GM23338 (cell line): ENCODE measurements around the gene FGFR3. TPM values are rescaled to one million over a fixed set of nuclear protein-coding genes. Genes with fewer than 3 reads are reported as not detected.

Source experiments
- ATAC-seq: fragments of 200-7000 bp; cut with Tn5 transposase; 3 replicates; pipeline ENCODE4 v1.9.1; 2020
- DNase-seq: peaks from one replicate; pipeline ENCODE4 v3.0.0-alpha.2; 2015; ENCODE audit warnings: low spot score
- H2AFZ ChIP-seq: fragments of 200-600 bp; sonication (generic); 2 replicates; pipeline ENCODE4 v1.8.0; 2016; ENCODE audit warnings: antibody characterized with exemption, mild to moderate bottlenecking, moderate library complexity
- H3F3A ChIP-seq: fragments of 200-600 bp; sonication (generic); replicated peaks from 2 replicates; pipeline ENCODE4 v1.8.0; 2017; ENCODE audit warnings: antibody characterized with exemption, mixed run types, low read depth
- H3K27ac ChIP-seq: fragments of 200-600 bp; sonication (generic); 2 replicates; pipeline ENCODE4 v1.6.1; 2016; ENCODE audit warnings: low read depth
- H3K27me3 ChIP-seq: fragments of 200-600 bp; sonication (generic); 2 replicates; pipeline ENCODE4 v1.8.0; 2016; ENCODE audit warnings: mild to moderate bottlenecking, mixed run types, moderate library complexity; ENCODE audit not compliant: insufficient read depth
- H3K36me3 ChIP-seq: fragments of 200-600 bp; sonication (generic); 2 replicates; pipeline ENCODE4 v1.8.0; 2016; ENCODE audit warnings: mild to moderate bottlenecking; ENCODE audit not compliant: insufficient read depth
- H3K4me1 ChIP-seq: fragments of 200-600 bp; sonication (generic); 2 replicates; pipeline ENCODE4 v1.8.0; 2016; ENCODE audit warnings: mild to moderate bottlenecking, moderate library complexity; ENCODE audit not compliant: insufficient read depth
- H3K4me2 ChIP-seq: fragments of 200-600 bp; sonication (generic); 2 replicates; pipeline ENCODE4 v1.7.1; 2017; ENCODE audit warnings: mixed run types
- H3K4me3 ChIP-seq: fragments of 200-600 bp; sonication (generic); 2 replicates; pipeline ENCODE4 v1.6.1; 2016; ENCODE audit warnings: mixed run types
- H3K79me2 ChIP-seq: fragments of 200-600 bp; sonication (generic); replicated peaks from 2 replicates; pipeline ENCODE4 v1.8.0; 2017; ENCODE audit warnings: mild to moderate bottlenecking; ENCODE audit not compliant: insufficient read depth
- H3K9me2 ChIP-seq: fragments of 200-600 bp; sonication (generic); 2 replicates; pipeline ENCODE4 v1.8.0; 2017; ENCODE audit not compliant: insufficient read depth
- H4K20me1 ChIP-seq: fragments of 200-600 bp; sonication (generic); replicated peaks from 2 replicates; pipeline ENCODE4 v1.8.0; 2017; ENCODE audit warnings: mild to moderate bottlenecking; ENCODE audit not compliant: insufficient read depth
- H3K27ac Mint-ChIP-seq: 2 replicates; pipeline ENCODE4 v1.8.0; 2020; ENCODE audit warnings: inconsistent platforms, mild to moderate bottlenecking, moderate library complexity, mixed read lengths
- H3K27me3 Mint-ChIP-seq: 3 replicates; pipeline ENCODE4 v1.8.0; 2022; ENCODE audit warnings: low read depth, mild to moderate bottlenecking, moderate library complexity, mixed read lengths, inconsistent platforms; ENCODE audit not compliant: insufficient read depth, poor library complexity
- H3K36me3 Mint-ChIP-seq: 3 replicates; pipeline ENCODE4 v1.8.0; 2021; ENCODE audit warnings: low read depth, mild to moderate bottlenecking, inconsistent platforms, moderate library complexity, mixed read lengths
- H3K4me1 Mint-ChIP-seq: 3 replicates; pipeline ENCODE4 v1.8.0; 2020; ENCODE audit warnings: mild to moderate bottlenecking, inconsistent platforms, mixed read lengths
- H3K4me3 Mint-ChIP-seq: 3 replicates; pipeline ENCODE4 v1.8.0; 2021; ENCODE audit warnings: moderate library complexity, mild to moderate bottlenecking, inconsistent platforms, mixed read lengths
- H3K9me3 Mint-ChIP-seq: 3 replicates; pipeline ENCODE4 v1.8.0; 2020; ENCODE audit warnings: moderate library complexity, mild to moderate bottlenecking, inconsistent platforms, mixed read lengths
- CREB1 ChIP-seq: fragments of 250-450 bp; sonication (Bioruptor Pico); IDR thresholded peaks from 2 replicates; pipeline ENCODE4 v1.5.0; 2020; ENCODE audit warnings: low read depth, mild to moderate bottlenecking, moderate library complexity
- CTCF ChIP-seq, 2 experiments: fragments of 200-600 bp in 1 of 2; sonication (generic) in 1 of 2; conservative IDR thresholded peaks; 2 replicates each; pipeline versions ENCODE4 v1.5.1 to v1.6.1; 2016 to 2017; ENCODE audit warnings: antibody characterized with exemption in 2 of 2, low read depth in 2 of 2, mild to moderate bottlenecking in 2 of 2, moderate library complexity in 1 of 2
- ETS1 ChIP-seq: IDR thresholded peaks from 2 replicates; pipeline ENCODE4 v1.6.1; 2016; ENCODE audit warnings: antibody characterized with exemption
- EZH2 ChIP-seq: fragments of 200-600 bp; sonication (generic); IDR thresholded peaks from one replicate; pipeline ENCODE4 v1.8.0; 2017; ENCODE audit warnings: antibody characterized with exemption, mild to moderate bottlenecking, low read depth; ENCODE audit not compliant: unreplicated experiment
- EZH2phosphoT487 ChIP-seq: fragments of 200-600 bp; sonication (generic); IDR thresholded peaks from one replicate; pipeline ENCODE4 v1.8.1; 2018; ENCODE audit warnings: antibody characterized with exemption; ENCODE audit not compliant: unreplicated experiment
- JUNB ChIP-seq: IDR thresholded peaks from one replicate; pipeline ENCODE4 v1.6.1; 2016; ENCODE audit warnings: antibody characterized with exemption; ENCODE audit not compliant: unreplicated experiment
- NANOG ChIP-seq: IDR thresholded peaks from 2 replicates; pipeline ENCODE4 v1.6.1; 2016; ENCODE audit warnings: antibody characterized with exemption, borderline replicate concordance
- POLR2AphosphoS5 ChIP-seq: IDR thresholded peaks from 2 replicates; pipeline ENCODE4 v1.6.1; 2016; ENCODE audit warnings: antibody characterized with exemption, low read depth
- REST ChIP-seq: IDR thresholded peaks from one replicate; pipeline ENCODE4 v1.6.1; 2018; ENCODE audit warnings: antibody characterized with exemption; ENCODE audit not compliant: unreplicated experiment
- STAT1 ChIP-seq: IDR thresholded peaks from one replicate; pipeline ENCODE4 v1.6.1; 2016; ENCODE audit warnings: antibody characterized with exemption; ENCODE audit not compliant: unreplicated experiment
- ZNF114 ChIP-seq: fragments of 250-450 bp; sonication (Bioruptor Pico); IDR thresholded peaks from 2 replicates; pipeline ENCODE4 v1.5.0; 2020; ENCODE audit warnings: mild to moderate bottlenecking, moderate library complexity
- ZNF331 ChIP-seq: fragments of 250-450 bp; sonication (Bioruptor Pico); IDR thresholded peaks from 2 replicates; pipeline ENCODE4 v1.5.0; 2020; ENCODE audit warnings: low read depth, mild to moderate bottlenecking, moderate library complexity
- ZNF462 ChIP-seq: fragments of 250-450 bp; sonication (Bioruptor Pico); IDR thresholded peaks from 2 replicates; pipeline ENCODE4 v1.5.0; 2020; ENCODE audit warnings: mild to moderate bottlenecking, moderate library complexity
- polyA plus RNA-seq: library from polyadenylated mRNA; unstranded; fragments of >200 nt; fragmentation: Nextera tagmentation; extraction: Ambion mirVana; gene quantifications from 2 replicates; pipeline ENCODE4 v1.2.1, GENCODE V29; 2016
- total RNA-seq: library from RNA; depleted of rRNA; stranded (reverse); fragments of >200 nt; shearing (Covaris generic); gene quantifications from 2 replicates; pipeline ENCODE4 v1.2.3, GENCODE V29; 2014

FGFR3 gene
- total and polyA plus RNA-seq, 2 experiments from 2014 or later: 3.6 to 17.4 TPM

- Histone ChIP-seq H3K9me2 (no peaks in the 10 kb centered on the region), H3K4me3 (no peak overlapping the region), H3K4me2 (no peak overlapping the region), H3F3A (no peaks in the 10 kb centered on the region), H4K20me1 (no peaks in the 10 kb centered on the region), H3K79me2 (no peaks in the 10 kb centered on the region), H3K36me3 (no peaks in the 10 kb centered on the region), H3K27ac (no peak overlapping the region), H3K27me3 (peaks cover 36% of the 10 kb centered on the region), H2AFZ (no peak overlapping the region), H3K4me1 (0 out of 2 replicates have a peak, but pooled peaks cover 4% of the 10 kb centered on the region)
- H3K27me3 Mint-ChIP-seq: peaks cover 27% of the 10 kb centered on the region
- peaks cover 2% of the 10 kb centered on the region; the same call in 2 of the 3 replicates for H3K4me1 Mint-ChIP-seq
- ATAC-seq: no peak
- TF ChIP-seq JUNB: no peak
- no peak for TF ChIP-seq ZNF462
- TF ChIP-seq CREB1 (CRISPR knock-in tag): no peak
- TF ChIP-seq ETS1: no peak
- no peak for TF ChIP-seq POLR2AphosphoS5
- TF ChIP-seq CTCF (conservative IDR thresholded peaks at IDR 0.05; ENCODE audit: low read depth in 2 of 2): no peak
- no peak for TF ChIP-seq EZH2
- TF ChIP-seq ZNF331 (CRISPR knock-in tag): no peak
- no peak for TF ChIP-seq ZNF114
- TF ChIP-seq EZH2phosphoT487: no peak
- TF ChIP-seq REST: no peak
- TF ChIP-seq STAT1: no peak
- no peak for TF ChIP-seq NANOG
- H3K27ac Mint-ChIP-seq: no peak overlapping the region
- no peaks in the 10 kb centered on the region for H3K36me3 Mint-ChIP-seq
- H3K4me3 Mint-ChIP-seq: no peak overlapping the region
- DNase-seq: no peak
- no peaks in the 10 kb centered on the region for H3K9me3 Mint-ChIP-seq
These were observed 3.5 kb upstream of the FGFR3 start for GRCh38 chr4:1789552-1789951.
